ENCODE measurements around the gene SLC8A1. TPM values are rescaled to one million over a fixed set of nuclear protein-coding genes. Genes with fewer than 3 reads are reported as not detected.

SLC8A1 gene
- total RNA-seq, 1 experiment from 2014 or later, result 1.7 TPM

GRCh38 chr2:40489678-40489960 is 37.7 kb upstream of the SLC8A1 start:
- Histone ChIP-seq H3K14ac (ENCODE audit: insufficient read depth, low read length) (no peak overlapping the region), H3K27ac (ENCODE audit: insufficient read length, low read depth, low read length) (no peak overlapping the region), H3K18ac (ENCODE audit: insufficient read length, low read depth, low read length) (no peak overlapping the region), H3K23me2 (ENCODE audit: insufficient read length, low read depth, low read length, poor library complexity, severe bottlenecking) (no peaks in the 10 kb centered on the region), H3K4me1 (ENCODE audit: insufficient read depth, low read length) (no peaks in the 10 kb centered on the region), H3K9ac (ENCODE audit: extremely low read depth, insufficient read length, low read length) (no peak overlapping the region), H3K9me3 (ENCODE audit: control insufficient read depth, low read depth, low read length) (no peaks in the 10 kb centered on the region), H3K56ac (ENCODE audit: insufficient read length, low read depth, low read length) (no peak overlapping the region), H4K5ac (ENCODE audit: insufficient read length, low read depth, low read length) (no peak overlapping the region), H3K79me1 (ENCODE audit: insufficient read depth, low read depth, low read length, poor library complexity, severe bottlenecking) (no peaks in the 10 kb centered on the region), H2BK5ac (ENCODE audit: insufficient read length, low read length) (no peak overlapping the region), H4K91ac (ENCODE audit: insufficient read length, low read depth, low read length) (no peak overlapping the region), H3T11ph (ENCODE audit: low read length) (no peak overlapping the region), H3K79me2 (ENCODE audit: insufficient read depth, low read length) (no peaks in the 10 kb centered on the region), H4K20me1 (ENCODE audit: control insufficient read depth, insufficient read depth, insufficient read length) (no peaks in the 10 kb centered on the region), H2AFZ (ENCODE audit: low read length) (no peak overlapping the region), H2BK12ac (ENCODE audit: insufficient read length, low read depth, low read length) (no peak overlapping the region), H2BK120ac (ENCODE audit: low read depth, low read length, poor library complexity, severe bottlenecking) (no peak overlapping the region), H3K4me2 (ENCODE audit: insufficient read depth, insufficient read length, low read length) (no peak overlapping the region), H3K27me3 (ENCODE audit: insufficient read depth, low read length) (no peaks in the 10 kb centered on the region), H4K8ac (replicated peaks; ENCODE audit: insufficient read length, low read depth, low read length) (no peak overlapping the region), H2BK20ac (ENCODE audit: low read depth, low read length, poor library complexity, severe bottlenecking) (no peak overlapping the region), H3K23ac (ENCODE audit: insufficient read length, low read depth, low read length) (no peak overlapping the region), H2BK15ac (ENCODE audit: low read depth, low read length) (no peak overlapping the region), H2AK5ac (ENCODE audit: insufficient read length, low read length) (no peak overlapping the region), H3K4ac (ENCODE audit: low read depth, low read length) (no peak overlapping the region)
- peaks cover 0 to 2% of the 10 kb centered on the region in 2 experiments; a peak in 1 of 5 replicates for H3K9me3 Mint-ChIP-seq
- no CpG with 5 or more reads among the region's 1 CpG for WGBS (ENCODE audit: extremely low coverage, insufficient read length, low lambda C conversion rate)
- H3K4me1 Mint-ChIP-seq, result peaks cover 4 to 9% of the 10 kb centered on the region in 2 experiments
- no peak overlapping the region for H3K4me3 Mint-ChIP-seq
- no peaks in the 10 kb centered on the region for H3K27me3 Mint-ChIP-seq (ENCODE audit: low read depth)
- no peaks in the 10 kb centered on the region for H3K36me3 Mint-ChIP-seq (ENCODE audit: insufficient read depth in 1 of 3, low read depth in 3 of 3)
- DNase-seq, result no peak
- TF ChIP-seq CTCF (conservative IDR thresholded peaks at IDR 0.05), result no peak
- H3K27ac Mint-ChIP-seq, result no peak overlapping the region

Data from H9 (cell line).